ENCODE data around the gene METTL25. TPM values are rescaled to one million over a fixed set of nuclear protein-coding genes. Genes with fewer than 3 reads are reported as not detected.

METTL25 gene
- total and polyA plus RNA-seq, 10 of the 15 experiments (the other 5 are each of a cell fraction or from before 2014, with no cell fraction given) = 5.6 to 11.3 (median 8.0) TPM

DNA sequence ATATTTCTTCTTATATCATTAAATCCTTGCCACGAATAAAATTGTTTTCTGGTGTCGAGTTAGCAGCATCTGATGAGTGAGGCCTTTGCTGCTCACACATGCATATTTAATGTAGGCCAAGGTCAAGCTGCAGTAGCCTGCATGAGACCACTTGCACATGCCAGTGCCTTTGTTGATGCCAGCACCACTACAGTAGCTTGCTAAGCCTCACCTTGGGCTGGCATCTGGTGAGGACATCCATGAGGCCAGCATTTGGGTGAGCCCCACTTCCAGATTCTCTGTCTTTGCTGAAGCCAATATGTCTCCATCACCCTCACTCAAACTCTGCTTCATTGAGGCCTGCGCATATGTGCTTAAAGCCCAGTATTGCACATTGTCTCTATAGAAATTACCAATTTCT lies 8.2 kb upstream of the METTL25 start:
- ChIA-PET CTCF (interaction anchor here (1.1 to 1.8 kb wide), 2 partner anchors 8 to 705 kb away, joined by 3 to 5 read pairs; partner anchors contain the start of genes CCDC59 and METTL25), POLR2A (no interaction called here), RAD21 (ENCODE audit: unreplicated experiment) (no interaction called here), SMC1A (ENCODE audit: uncharacterized antibody, unreplicated experiment) (no interaction called here)
- H3K27ac ChIP-seq (ENCODE audit: control insufficient read depth, insufficient read depth) = no peak overlapping the region
- in situ Hi-C loops (cut with MboI) (loop anchor here (25.0 kb wide), 1 partner anchor 1538 kb away; no protein-coding TSS in a partner anchor), intact Hi-C loops (cut with micrococcal nuclease; ENCODE audit: unreplicated experiment) (loop anchor here (10.0 kb wide), 1 partner anchor 395 kb away; no protein-coding TSS in a partner anchor)
- H3K4me2 ChIP-seq (ENCODE audit: control insufficient read depth, insufficient read depth) = no peak overlapping the region
- no peaks in the 10 kb centered on the region for H3K9me3 ChIP-seq (replicated peaks; ENCODE audit: control insufficient read depth, insufficient read depth, low read length)
- no peak overlapping the region for H3K9ac ChIP-seq (ENCODE audit: control insufficient read depth, insufficient read depth, low read length)
- no peak overlapping the region for H2AFZ ChIP-seq (ENCODE audit: control insufficient read depth, low read depth, low read length)
- DNase-seq (ENCODE audit: low read depth, low spot score) (no peak), FAIRE-seq (no peak), ATAC-seq (no peak)
- TF ChIP-seq JUND (IDR thresholded peaks at IDR 0.05; ENCODE audit: low read depth, low read length) (no peak), MXI1 (IDR thresholded peaks at IDR 0.05; ENCODE audit: low read depth, low read length) (no peak), JUNB (IDR thresholded peaks at IDR 0.05) (no peak), NBN (IDR thresholded peaks at IDR 0.05) (no peak), TBL1XR1 (IDR thresholded peaks at IDR 0.05; ENCODE audit: low read depth, low read length) (no peak), HDAC2 (IDR thresholded peaks at IDR 0.05) (no peak), CREM (IDR thresholded peaks at IDR 0.05; ENCODE audit: low read depth) (no peak), CBFB (IDR thresholded peaks at IDR 0.05; ENCODE audit: low read depth) (no peak), EGR1 (IDR thresholded peaks at IDR 0.05; ENCODE audit: borderline replicate concordance in 1 of 2, low read depth in 2 of 2, low read length in 2 of 2) (no peak), CHD2 (IDR thresholded peaks at IDR 0.05; ENCODE audit: borderline replicate concordance, low read depth, low read length) (no peak), FOXM1 (IDR thresholded peaks at IDR 0.05; ENCODE audit: low read depth, low read length) (no peak), RBBP5 (conservative IDR thresholded peaks at IDR 0.05) (no peak), RUNX3 (IDR thresholded peaks at IDR 0.05; ENCODE audit: low read length) (no peak)
- TF ChIP-seq, protein P1, sequence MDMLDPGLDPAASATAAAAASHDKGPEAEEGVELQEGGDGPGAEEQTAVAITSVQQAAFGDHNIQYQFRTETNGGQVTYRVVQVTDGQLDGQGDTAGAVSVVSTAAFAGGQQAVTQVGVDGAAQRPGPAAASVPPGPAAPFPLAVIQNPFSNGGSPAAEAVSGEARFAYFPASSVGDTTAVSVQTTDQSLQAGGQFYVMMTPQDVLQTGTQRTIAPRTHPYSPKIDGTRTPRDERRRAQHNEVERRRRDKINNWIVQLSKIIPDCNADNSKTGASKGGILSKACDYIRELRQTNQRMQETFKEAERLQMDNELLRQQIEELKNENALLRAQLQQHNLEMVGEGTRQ (IDR thresholded peaks at IDR 0.05; ENCODE audit: borderline replicate concordance, low read depth, low read length) = no peak
- TF ChIP-seq, protein P2, sequence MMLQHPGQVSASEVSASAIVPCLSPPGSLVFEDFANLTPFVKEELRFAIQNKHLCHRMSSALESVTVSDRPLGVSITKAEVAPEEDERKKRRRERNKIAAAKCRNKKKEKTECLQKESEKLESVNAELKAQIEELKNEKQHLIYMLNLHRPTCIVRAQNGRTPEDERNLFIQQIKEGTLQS (IDR thresholded peaks at IDR 0.05; ENCODE audit: borderline replicate concordance, extremely low read depth, low read depth, low read length) = no peak
- TF ChIP-seq, protein P3, sequence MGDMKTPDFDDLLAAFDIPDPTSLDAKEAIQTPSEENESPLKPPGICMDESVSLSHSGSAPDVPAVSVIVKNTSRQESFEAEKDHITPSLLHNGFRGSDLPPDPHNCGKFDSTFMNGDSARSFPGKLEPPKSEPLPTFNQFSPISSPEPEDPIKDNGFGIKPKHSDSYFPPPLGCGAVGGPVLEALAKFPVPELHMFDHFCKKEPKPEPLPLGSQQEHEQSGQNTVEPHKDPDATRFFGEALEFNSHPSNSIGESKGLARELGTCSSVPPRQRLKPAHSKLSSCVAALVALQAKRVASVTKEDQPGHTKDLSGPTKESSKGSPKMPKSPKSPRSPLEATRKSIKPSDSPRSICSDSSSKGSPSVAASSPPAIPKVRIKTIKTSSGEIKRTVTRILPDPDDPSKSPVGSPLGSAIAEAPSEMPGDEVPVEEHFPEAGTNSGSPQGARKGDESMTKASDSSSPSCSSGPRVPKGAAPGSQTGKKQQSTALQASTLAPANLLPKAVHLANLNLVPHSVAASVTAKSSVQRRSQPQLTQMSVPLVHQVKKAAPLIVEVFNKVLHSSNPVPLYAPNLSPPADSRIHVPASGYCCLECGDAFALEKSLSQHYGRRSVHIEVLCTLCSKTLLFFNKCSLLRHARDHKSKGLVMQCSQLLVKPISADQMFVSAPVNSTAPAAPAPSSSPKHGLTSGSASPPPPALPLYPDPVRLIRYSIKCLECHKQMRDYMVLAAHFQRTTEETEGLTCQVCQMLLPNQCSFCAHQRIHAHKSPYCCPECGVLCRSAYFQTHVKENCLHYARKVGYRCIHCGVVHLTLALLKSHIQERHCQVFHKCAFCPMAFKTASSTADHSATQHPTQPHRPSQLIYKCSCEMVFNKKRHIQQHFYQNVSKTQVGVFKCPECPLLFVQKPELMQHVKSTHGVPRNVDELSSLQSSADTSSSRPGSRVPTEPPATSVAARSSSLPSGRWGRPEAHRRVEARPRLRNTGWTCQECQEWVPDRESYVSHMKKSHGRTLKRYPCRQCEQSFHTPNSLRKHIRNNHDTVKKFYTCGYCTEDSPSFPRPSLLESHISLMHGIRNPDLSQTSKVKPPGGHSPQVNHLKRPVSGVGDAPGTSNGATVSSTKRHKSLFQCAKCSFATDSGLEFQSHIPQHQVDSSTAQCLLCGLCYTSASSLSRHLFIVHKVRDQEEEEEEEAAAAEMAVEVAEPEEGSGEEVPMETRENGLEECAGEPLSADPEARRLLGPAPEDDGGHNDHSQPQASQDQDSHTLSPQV (IDR thresholded peaks at IDR 0.05) = no peak
- TF ChIP-seq, protein P4, sequence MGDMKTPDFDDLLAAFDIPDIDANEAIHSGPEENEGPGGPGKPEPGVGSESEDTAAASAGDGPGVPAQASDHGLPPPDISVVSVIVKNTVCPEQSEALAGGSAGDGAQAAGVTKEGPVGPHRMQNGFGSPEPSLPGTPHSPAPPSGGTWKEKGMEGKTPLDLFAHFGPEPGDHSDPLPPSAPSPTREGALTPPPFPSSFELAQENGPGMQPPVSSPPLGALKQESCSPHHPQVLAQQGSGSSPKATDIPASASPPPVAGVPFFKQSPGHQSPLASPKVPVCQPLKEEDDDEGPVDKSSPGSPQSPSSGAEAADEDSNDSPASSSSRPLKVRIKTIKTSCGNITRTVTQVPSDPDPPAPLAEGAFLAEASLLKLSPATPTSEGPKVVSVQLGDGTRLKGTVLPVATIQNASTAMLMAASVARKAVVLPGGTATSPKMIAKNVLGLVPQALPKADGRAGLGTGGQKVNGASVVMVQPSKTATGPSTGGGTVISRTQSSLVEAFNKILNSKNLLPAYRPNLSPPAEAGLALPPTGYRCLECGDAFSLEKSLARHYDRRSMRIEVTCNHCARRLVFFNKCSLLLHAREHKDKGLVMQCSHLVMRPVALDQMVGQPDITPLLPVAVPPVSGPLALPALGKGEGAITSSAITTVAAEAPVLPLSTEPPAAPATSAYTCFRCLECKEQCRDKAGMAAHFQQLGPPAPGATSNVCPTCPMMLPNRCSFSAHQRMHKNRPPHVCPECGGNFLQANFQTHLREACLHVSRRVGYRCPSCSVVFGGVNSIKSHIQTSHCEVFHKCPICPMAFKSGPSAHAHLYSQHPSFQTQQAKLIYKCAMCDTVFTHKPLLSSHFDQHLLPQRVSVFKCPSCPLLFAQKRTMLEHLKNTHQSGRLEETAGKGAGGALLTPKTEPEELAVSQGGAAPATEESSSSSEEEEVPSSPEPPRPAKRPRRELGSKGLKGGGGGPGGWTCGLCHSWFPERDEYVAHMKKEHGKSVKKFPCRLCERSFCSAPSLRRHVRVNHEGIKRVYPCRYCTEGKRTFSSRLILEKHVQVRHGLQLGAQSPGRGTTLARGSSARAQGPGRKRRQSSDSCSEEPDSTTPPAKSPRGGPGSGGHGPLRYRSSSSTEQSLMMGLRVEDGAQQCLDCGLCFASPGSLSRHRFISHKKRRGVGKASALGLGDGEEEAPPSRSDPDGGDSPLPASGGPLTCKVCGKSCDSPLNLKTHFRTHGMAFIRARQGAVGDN (IDR thresholded peaks at IDR 0.05) = no peak
- H3K4me3 ChIP-seq = no peak overlapping the region
- no peaks in the 10 kb centered on the region for H3K79me2 ChIP-seq (ENCODE audit: control insufficient read depth, insufficient read depth, low read length)
- H4K20me1 ChIP-seq (ENCODE audit: control insufficient read depth, insufficient read depth) = no peaks in the 10 kb centered on the region
- no peaks in the 10 kb centered on the region for H3K27me3 ChIP-seq (replicated peaks in 1 of 2; ENCODE audit: control insufficient read depth in 2 of 2, insufficient read depth in 2 of 2, low read length in 1 of 2)
- peaks cover 0 to 4% of the 10 kb centered on the region in 2 experiments; a peak in 2 of 4 replicates for H3K36me3 ChIP-seq (ENCODE audit: control insufficient read depth in 2 of 2, insufficient read depth in 2 of 2, low read length in 1 of 2)
- no TSS peak for BruUV-seq (replicated peaks)
- WGBS (ENCODE audit: insufficient coverage, insufficient replicate concordance, low lambda C conversion rate, missing lambda C conversion rate) = 97% methylated on average over 3 of the region's 3 CpGs
- H3K4me1 ChIP-seq (ENCODE audit: control insufficient read depth, insufficient read depth, low read length) = no peaks in the 10 kb centered on the region

All from GM12878 (cell line).